Measurements from ENCODE around the gene C4orf50. TPM values are rescaled to one million over a fixed set of nuclear protein-coding genes. Genes with fewer than 3 reads are reported as not detected.

The C4orf50 gene
- total RNA-seq, 1 donor from 2014 or later: 0.49 TPM

DNA sequence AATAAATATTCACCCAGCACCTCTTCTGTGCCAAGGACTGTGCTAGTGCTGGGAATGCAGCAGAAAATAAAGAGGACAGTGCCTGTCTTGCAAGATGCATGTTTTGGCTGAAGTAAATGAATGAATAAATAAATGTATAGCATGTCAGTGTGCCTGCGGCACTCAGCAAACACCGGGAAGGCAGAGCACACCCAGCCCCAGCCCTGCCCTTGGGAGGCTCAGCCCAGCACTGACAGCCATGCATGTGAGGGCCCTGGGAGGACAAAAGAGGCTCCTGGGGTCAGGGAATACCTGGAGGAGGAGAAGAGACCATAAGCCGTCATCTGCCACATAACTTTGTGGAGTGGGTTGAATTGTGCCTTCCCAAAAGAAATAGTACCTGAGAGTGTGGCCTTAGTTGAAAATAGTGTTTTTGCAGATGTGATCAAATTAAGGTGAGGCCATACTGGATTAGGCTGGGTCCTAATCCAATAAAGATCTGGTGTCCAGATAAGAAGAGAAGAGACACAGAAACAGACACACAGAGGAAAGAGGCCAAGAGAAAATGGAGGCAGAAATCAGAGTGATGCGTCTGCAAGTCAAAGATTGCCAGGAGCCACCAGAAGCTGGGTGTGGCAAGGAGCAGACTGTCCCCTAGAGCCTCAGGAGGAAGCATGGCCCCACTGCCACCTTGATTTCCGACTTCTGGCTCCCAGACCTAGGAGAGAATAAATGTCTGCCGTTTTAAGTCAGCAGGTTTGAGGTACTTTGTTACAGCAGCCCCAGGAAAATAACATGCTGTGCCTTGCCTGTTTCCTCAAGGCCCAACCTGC is 16.3 kb downstream of the C4orf50 start:
- intact Hi-C loops (cut with DNase I): no loop called here
- no peak overlapping the region for H3K4me3 ChIP-seq
- no peaks in the 10 kb centered on the region for H3K36me3 ChIP-seq
- no peaks in the 10 kb centered on the region for H3K9me3 ChIP-seq
- H3K27me3 ChIP-seq: no peaks in the 10 kb centered on the region
- TF ChIP-seq POLR2A (IDR thresholded peaks at IDR 0.05) (no peak), POLR2AphosphoS5 (IDR thresholded peaks at IDR 0.05; ENCODE audit: insufficient read depth in 1 of 2, low read depth in 1 of 2) (no peak)
- TF ChIP-seq, protein P1, sequence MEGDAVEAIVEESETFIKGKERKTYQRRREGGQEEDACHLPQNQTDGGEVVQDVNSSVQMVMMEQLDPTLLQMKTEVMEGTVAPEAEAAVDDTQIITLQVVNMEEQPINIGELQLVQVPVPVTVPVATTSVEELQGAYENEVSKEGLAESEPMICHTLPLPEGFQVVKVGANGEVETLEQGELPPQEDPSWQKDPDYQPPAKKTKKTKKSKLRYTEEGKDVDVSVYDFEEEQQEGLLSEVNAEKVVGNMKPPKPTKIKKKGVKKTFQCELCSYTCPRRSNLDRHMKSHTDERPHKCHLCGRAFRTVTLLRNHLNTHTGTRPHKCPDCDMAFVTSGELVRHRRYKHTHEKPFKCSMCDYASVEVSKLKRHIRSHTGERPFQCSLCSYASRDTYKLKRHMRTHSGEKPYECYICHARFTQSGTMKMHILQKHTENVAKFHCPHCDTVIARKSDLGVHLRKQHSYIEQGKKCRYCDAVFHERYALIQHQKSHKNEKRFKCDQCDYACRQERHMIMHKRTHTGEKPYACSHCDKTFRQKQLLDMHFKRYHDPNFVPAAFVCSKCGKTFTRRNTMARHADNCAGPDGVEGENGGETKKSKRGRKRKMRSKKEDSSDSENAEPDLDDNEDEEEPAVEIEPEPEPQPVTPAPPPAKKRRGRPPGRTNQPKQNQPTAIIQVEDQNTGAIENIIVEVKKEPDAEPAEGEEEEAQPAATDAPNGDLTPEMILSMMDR (IDR thresholded peaks at IDR 0.05): no peak
- DNase-seq (ENCODE audit: extremely low spot score in 2 of 2): peak in 1 of 2 donors; percentile 88
- no peaks in the 10 kb centered on the region for H3K4me1 ChIP-seq
- H3K27ac ChIP-seq: no peak overlapping the region

DNA sequence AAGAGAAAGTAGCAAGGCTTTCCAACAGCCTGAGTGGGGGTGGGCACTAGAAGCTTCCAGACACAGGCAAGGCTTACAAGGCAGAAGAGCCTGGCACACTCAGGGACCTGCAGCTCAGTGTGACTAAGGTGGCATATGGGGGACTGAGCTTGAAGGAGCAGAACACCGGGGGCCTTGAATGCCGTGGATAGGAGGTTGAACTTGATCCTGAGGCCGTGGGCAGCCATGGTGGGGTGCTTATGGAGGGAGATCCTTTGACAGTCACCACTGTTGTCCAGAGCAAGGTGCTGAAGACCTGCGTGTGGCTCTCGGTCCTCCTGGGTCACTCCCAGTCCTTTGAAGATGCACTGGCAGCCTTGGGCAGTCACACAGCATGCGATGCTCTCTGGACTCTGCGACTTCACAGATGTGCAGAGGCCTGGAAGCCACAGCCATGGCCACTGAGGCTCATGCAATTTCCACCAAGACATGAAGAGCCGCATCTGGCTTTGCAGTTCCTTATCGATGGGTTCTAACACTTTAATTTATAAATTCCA is 18.3 kb downstream of the C4orf50 start:
- no peak overlapping the region for H3K27ac ChIP-seq
- TF ChIP-seq POLR2AphosphoS5 (IDR thresholded peaks at IDR 0.05; ENCODE audit: insufficient read depth in 1 of 2, low read depth in 1 of 2) (no peak), POLR2A (IDR thresholded peaks at IDR 0.05) (no peak)
- TF ChIP-seq, protein P1 (IDR thresholded peaks at IDR 0.05): no peak
- H3K9me3 ChIP-seq: no peaks in the 10 kb centered on the region
- no peaks in the 10 kb centered on the region for H3K27me3 ChIP-seq
- intact Hi-C loops (cut with DNase I): loop anchor here (10.0 kb wide), 1 partner anchor 325 kb away; no protein-coding TSS in a partner anchor
- H3K36me3 ChIP-seq: no peaks in the 10 kb centered on the region
- H3K4me1 ChIP-seq: no peaks in the 10 kb centered on the region
- no peak for DNase-seq (ENCODE audit: extremely low spot score in 2 of 2)
- H3K4me3 ChIP-seq: no peak overlapping the region

DNA sequence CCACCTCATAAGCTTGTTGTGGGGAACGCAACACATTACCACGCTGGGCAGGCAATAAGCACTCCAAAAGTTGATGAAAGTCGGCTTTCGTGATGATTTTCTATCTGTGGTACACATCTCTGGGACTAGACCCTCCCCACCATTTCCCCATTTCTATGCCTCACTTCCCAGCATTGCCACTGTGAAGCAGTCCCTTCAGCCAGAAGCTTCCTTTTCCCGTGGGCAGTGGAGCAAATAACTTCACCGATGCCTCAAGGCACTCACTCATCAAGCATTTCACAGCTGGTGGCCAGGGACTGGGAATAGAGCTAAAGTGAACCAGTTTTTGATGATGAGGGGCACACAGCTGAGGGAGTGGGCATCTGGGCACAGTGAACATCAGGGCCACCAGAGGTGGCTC is 18.9 kb downstream of the C4orf50 start:
- H3K27ac ChIP-seq: no peak overlapping the region
- no peaks in the 10 kb centered on the region for H3K27me3 ChIP-seq
- intact Hi-C loops (cut with DNase I): loop anchor here (10.0 kb wide), 1 partner anchor 325 kb away; no protein-coding TSS in a partner anchor
- no peak for TF ChIP-seq POLR2AphosphoS5 (IDR thresholded peaks at IDR 0.05; ENCODE audit: insufficient read depth in 1 of 2, low read depth in 1 of 2)
- TF ChIP-seq, protein P1 (IDR thresholded peaks at IDR 0.05): no peak
- TF ChIP-seq POLR2A (IDR thresholded peaks at IDR 0.05): no peak
- no peaks in the 10 kb centered on the region for H3K36me3 ChIP-seq
- no peaks in the 10 kb centered on the region for H3K9me3 ChIP-seq
- no peak for DNase-seq (ENCODE audit: extremely low spot score in 2 of 2)
- H3K4me1 ChIP-seq: no peaks in the 10 kb centered on the region
- H3K4me3 ChIP-seq: no peak overlapping the region

DNA sequence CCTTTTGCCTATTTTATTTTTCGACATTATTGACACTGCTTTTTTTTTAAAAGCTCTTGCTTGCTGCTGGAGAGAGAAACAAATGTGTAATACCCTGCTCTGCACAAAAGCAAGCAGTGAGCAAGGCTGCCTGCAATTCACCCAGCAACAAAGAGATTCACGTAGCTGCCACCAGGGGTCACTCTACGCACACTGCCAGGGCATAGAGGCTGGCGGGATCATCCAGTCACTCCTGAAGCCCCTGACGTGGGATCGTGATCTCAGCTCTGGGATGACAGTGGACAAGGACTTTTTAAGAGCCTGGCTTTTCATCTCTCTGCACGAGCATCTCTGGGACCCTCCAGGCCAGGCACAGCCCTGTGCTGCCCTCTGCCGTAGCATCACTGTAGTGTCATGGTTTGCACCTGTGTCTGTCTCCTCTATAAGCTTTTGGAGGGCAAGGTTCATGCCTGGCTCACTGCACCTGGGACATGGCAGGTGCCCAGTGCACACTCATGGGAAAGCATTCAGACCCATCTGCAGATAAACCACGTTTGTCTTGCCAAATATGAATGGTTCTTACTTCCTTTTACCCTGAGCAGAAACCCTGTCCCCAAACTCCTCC is 19.8 kb downstream of the C4orf50 start:
- no peak overlapping the region for H3K27ac ChIP-seq
- H3K4me1 ChIP-seq: no peaks in the 10 kb centered on the region
- no peak overlapping the region for H3K4me3 ChIP-seq
- TF ChIP-seq POLR2A (IDR thresholded peaks at IDR 0.05) (no peak), POLR2AphosphoS5 (IDR thresholded peaks at IDR 0.05; ENCODE audit: insufficient read depth in 1 of 2, low read depth in 1 of 2) (no peak)
- TF ChIP-seq, protein P1 (IDR thresholded peaks at IDR 0.05): peak; percentile 62 to 81 (median 73)
- no peaks in the 10 kb centered on the region for H3K27me3 ChIP-seq
- no peaks in the 10 kb centered on the region for H3K36me3 ChIP-seq
- no peak for DNase-seq (ENCODE audit: extremely low spot score in 2 of 2)
- intact Hi-C loops (cut with DNase I): loop anchor here (10.0 kb wide), 1 partner anchor 326 kb away; no protein-coding TSS in a partner anchor
- no peaks in the 10 kb centered on the region for H3K9me3 ChIP-seq

Data from vagina (tissue), 2 donors.